ENCODE results near the gene EFCAB5. TPM values are rescaled to one million over a fixed set of nuclear protein-coding genes. Genes with fewer than 3 reads are reported as not detected.

The EFCAB5 gene
- total and polyA plus RNA-seq, 10 of the 15 experiments (the other 5 are each of a cell fraction or from before 2014, with no cell fraction given): 0.39 to 2.6 (median 1.0) TPM

DNA sequence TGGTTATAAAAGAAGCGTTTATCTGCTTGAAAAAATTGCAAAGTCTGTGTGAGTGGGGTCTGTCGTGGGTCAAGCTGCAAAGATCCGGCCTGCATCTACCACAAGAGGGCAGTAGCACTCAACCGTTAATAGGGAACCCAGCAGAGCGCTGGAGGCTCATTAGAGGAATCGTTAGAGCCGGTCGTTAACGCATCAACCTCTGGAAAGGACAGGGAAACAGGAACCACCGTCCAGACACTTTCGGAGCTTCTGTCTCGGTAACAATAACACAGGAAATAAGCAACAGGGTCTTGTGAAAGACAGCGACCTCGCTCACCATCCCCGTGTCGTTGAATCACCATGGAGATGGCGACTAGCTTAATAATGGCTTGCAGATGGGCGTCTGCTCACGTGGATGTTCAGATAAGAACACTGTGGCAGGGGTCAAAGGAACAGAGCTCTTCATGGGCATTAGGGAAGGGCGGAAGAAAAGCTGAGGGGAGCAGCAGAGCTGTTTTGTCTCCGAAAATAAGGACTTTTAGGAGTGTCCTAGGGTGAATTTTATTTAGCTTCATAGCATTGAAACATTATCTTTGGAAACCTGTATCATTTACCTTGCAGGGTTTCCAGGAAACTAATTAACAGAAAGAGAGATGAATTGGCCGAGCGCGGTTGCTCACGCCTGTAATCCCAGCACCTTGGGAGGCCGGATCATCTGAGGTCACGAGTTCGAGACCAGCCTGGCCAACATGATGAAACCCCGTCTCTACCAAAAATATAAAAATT, 163.3 kb downstream of the EFCAB5 start (continued):
- TF ChIP-seq NFIC (IDR thresholded peaks at IDR 0.05; ENCODE audit: low read depth, low read length) (no peak), HDGF (IDR thresholded peaks at IDR 0.05) (no peak), TAF1 (IDR thresholded peaks at IDR 0.05; ENCODE audit: borderline replicate concordance, low read depth, low read length) (no peak), FOXK2 (IDR thresholded peaks at IDR 0.05) (no peak), SREBF1 (IDR thresholded peaks at IDR 0.05; ENCODE audit: low read length) (no peak), HDAC2 (IDR thresholded peaks at IDR 0.05) (no peak), JUND (IDR thresholded peaks at IDR 0.05; ENCODE audit: low read depth, low read length) (no peak), MEF2B (IDR thresholded peaks at IDR 0.05; ENCODE audit: partially characterized antibody, poor library complexity, severe bottlenecking) (no peak), HDAC6 (IDR thresholded peaks at IDR 0.05; ENCODE audit: unreplicated experiment) (no peak), ZNF24 (IDR thresholded peaks at IDR 0.05) (no peak), CHD4 (IDR thresholded peaks at IDR 0.05) (no peak), RCOR1 (conservative IDR thresholded peaks at IDR 0.05; ENCODE audit: low read depth, low read length) (no peak), GATAD2B (conservative IDR thresholded peaks at IDR 0.05; ENCODE audit: low read depth) (0 out of 2 replicates have a peak, but pooled peaks have one; percentile 26), NR2C1 (IDR thresholded peaks at IDR 0.05) (no peak), NBN (IDR thresholded peaks at IDR 0.05) (peak; percentile 51; the same call in 1 of the 2 replicates), RBBP5 (conservative IDR thresholded peaks at IDR 0.05) (no peak), PML (IDR thresholded peaks at IDR 0.05; ENCODE audit: low read length) (no peak), PAX5 (IDR thresholded peaks at IDR 0.05; ENCODE audit: borderline replicate concordance, low read depth, low read length) (no peak), SIN3A (IDR thresholded peaks at IDR 0.05; ENCODE audit: low read depth, low read length) (no peak), SMAD5 (IDR thresholded peaks at IDR 0.05; ENCODE audit: low read depth) (no peak), BRCA1 (IDR thresholded peaks at IDR 0.05; ENCODE audit: low read depth, low read length) (no peak), IRF4 (IDR thresholded peaks at IDR 0.05; ENCODE audit: low read depth, low read length) (no peak), CREB1 (IDR thresholded peaks at IDR 0.05; ENCODE audit: low read depth) (no peak), IKZF1 (conservative IDR thresholded peaks at IDR 0.05) (peak; percentile 47; the same call in 1 of the 2 replicates), SMC3 (IDR thresholded peaks at IDR 0.05; ENCODE audit: borderline replicate concordance, low read length) (peak; percentile 90), BHLHE40 (IDR thresholded peaks at IDR 0.05; ENCODE audit: borderline replicate concordance in 1 of 2, low read depth in 2 of 2, low read length in 1 of 2) (peak in 1 of 2 experiments; percentile 55; a peak in 1 of 4 replicates)
- TF ChIP-seq, protein P1, sequence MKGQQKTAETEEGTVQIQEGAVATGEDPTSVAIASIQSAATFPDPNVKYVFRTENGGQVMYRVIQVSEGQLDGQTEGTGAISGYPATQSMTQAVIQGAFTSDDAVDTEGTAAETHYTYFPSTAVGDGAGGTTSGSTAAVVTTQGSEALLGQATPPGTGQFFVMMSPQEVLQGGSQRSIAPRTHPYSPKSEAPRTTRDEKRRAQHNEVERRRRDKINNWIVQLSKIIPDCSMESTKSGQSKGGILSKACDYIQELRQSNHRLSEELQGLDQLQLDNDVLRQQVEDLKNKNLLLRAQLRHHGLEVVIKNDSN (IDR thresholded peaks at IDR 0.05; ENCODE audit: borderline replicate concordance, extremely low read length, insufficient read depth, low read depth, low read length): no peak
- TF ChIP-seq, protein P2, sequence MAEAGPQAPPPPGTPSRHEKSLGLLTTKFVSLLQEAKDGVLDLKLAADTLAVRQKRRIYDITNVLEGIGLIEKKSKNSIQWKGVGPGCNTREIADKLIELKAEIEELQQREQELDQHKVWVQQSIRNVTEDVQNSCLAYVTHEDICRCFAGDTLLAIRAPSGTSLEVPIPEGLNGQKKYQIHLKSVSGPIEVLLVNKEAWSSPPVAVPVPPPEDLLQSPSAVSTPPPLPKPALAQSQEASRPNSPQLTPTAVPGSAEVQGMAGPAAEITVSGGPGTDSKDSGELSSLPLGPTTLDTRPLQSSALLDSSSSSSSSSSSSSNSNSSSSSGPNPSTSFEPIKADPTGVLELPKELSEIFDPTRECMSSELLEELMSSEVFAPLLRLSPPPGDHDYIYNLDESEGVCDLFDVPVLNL (IDR thresholded peaks at IDR 0.05; ENCODE audit: low read depth, low read length): no peak
- TF ChIP-seq, protein P3, sequence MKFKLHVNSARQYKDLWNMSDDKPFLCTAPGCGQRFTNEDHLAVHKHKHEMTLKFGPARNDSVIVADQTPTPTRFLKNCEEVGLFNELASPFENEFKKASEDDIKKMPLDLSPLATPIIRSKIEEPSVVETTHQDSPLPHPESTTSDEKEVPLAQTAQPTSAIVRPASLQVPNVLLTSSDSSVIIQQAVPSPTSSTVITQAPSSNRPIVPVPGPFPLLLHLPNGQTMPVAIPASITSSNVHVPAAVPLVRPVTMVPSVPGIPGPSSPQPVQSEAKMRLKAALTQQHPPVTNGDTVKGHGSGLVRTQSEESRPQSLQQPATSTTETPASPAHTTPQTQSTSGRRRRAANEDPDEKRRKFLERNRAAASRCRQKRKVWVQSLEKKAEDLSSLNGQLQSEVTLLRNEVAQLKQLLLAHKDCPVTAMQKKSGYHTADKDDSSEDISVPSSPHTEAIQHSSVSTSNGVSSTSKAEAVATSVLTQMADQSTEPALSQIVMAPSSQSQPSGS (IDR thresholded peaks at IDR 0.05; ENCODE audit: low read length): no peak
- TF ChIP-seq, protein P4, sequence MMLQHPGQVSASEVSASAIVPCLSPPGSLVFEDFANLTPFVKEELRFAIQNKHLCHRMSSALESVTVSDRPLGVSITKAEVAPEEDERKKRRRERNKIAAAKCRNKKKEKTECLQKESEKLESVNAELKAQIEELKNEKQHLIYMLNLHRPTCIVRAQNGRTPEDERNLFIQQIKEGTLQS (IDR thresholded peaks at IDR 0.05; ENCODE audit: borderline replicate concordance, extremely low read depth, low read depth, low read length): no peak

Data from GM12878 (cell line).